WTC11 (cell line): ENCODE measurements around the gene AMPD3. TPM values are rescaled to one million over a fixed set of nuclear protein-coding genes. Genes with fewer than 3 reads are reported as not detected.

Source experiments
- ATAC-seq: fragments of 200-7000 bp; cut with Tn5 transposase; 2 replicates; pipeline ENCODE4 v1.10.0; 2021; ENCODE audit warnings: mild to moderate bottlenecking, moderate library complexity
- CTCF ChIA-PET: fragments of 300-600 bp; sonication (Branson Sonifier 250); formaldehyde crosslinking; loops from one replicate; lab custom pipeline; 2021; ENCODE audit warnings: antibody characterized with exemption; lab: Charles Lee
- POLR2A ChIA-PET: fragments of 350-600 bp; sonication (Branson Sonifier 250); formaldehyde crosslinking; loops from one replicate; lab custom pipeline; 2021; ENCODE audit warnings: antibody characterized with exemption; lab: Charles Lee
- DNase-seq: peaks from one replicate; pipeline ENCODE4 v3.0.0; 2021; ENCODE audit warnings: low spot score
- H3K27ac Mint-ChIP-seq: 2 replicates; pipeline ENCODE4 v1.8.0; 2021; ENCODE audit warnings: mixed read lengths
- H3K27me3 Mint-ChIP-seq: 2 replicates; pipeline ENCODE4 v1.8.0; 2021; ENCODE audit warnings: low read depth, mild to moderate bottlenecking, moderate library complexity, mixed read lengths
- H3K36me3 Mint-ChIP-seq: 2 replicates; pipeline ENCODE4 v1.8.0; 2021; ENCODE audit warnings: mixed read lengths
- H3K4me1 Mint-ChIP-seq: 2 replicates; pipeline ENCODE4 v1.8.0; 2022; ENCODE audit warnings: mixed read lengths
- H3K4me3 Mint-ChIP-seq: 2 replicates; pipeline ENCODE4 v1.8.0; 2021; ENCODE audit warnings: mild to moderate bottlenecking, moderate library complexity, mixed read lengths
- H3K9me3 Mint-ChIP-seq: 2 replicates; pipeline ENCODE4 v1.8.0; 2021; ENCODE audit warnings: mixed read lengths
- ARID4B ChIP-seq: sonication (generic); formaldehyde crosslinking; IDR thresholded peaks from 2 replicates; pipeline ENCODE4 v1.8.0; 2023; ENCODE audit warnings: missing genetic modification reagents, mild to moderate bottlenecking, borderline replicate concordance
- CREM ChIP-seq: sonication (generic); formaldehyde crosslinking; IDR thresholded peaks from 2 replicates; pipeline ENCODE4 v1.8.1; 2022; ENCODE audit warnings: mild to moderate bottlenecking, missing genetic modification reagents, moderate library complexity
- E2F4 ChIP-seq: sonication (generic); formaldehyde crosslinking; IDR thresholded peaks from 2 replicates; pipeline ENCODE4 v1.8.1; 2022; ENCODE audit warnings: low read depth, mild to moderate bottlenecking, moderate library complexity, missing genetic modification reagents, borderline replicate concordance
- ESRRA ChIP-seq: sonication (generic); formaldehyde crosslinking; IDR thresholded peaks from 2 replicates; pipeline ENCODE4 v1.8.1; 2022; ENCODE audit warnings: mild to moderate bottlenecking, missing genetic modification reagents, borderline replicate concordance
- JAZF1 ChIP-seq: fragments of 250-450 bp; sonication (Bioruptor Pico); IDR thresholded peaks from 2 replicates; pipeline ENCODE4 v1.9.0; 2021; ENCODE audit warnings: moderate library complexity, mild to moderate bottlenecking, inconsistent platforms
- MAX ChIP-seq: sonication (generic); formaldehyde crosslinking; IDR thresholded peaks from 2 replicates; pipeline ENCODE4 v1.8.0; 2022; ENCODE audit warnings: mild to moderate bottlenecking, missing genetic modification reagents
- RORB ChIP-seq: fragments of 250-450 bp; sonication (Bioruptor Pico); IDR thresholded peaks from 2 replicates; pipeline ENCODE4 v1.9.0; 2021; ENCODE audit warnings: mild to moderate bottlenecking
- SP1 ChIP-seq: sonication (generic); formaldehyde crosslinking; conservative IDR thresholded peaks from 2 replicates; pipeline ENCODE4 v1.8.1; 2022; ENCODE audit warnings: missing genetic modification reagents
- TEAD4 ChIP-seq: sonication (generic); formaldehyde crosslinking; IDR thresholded peaks from 2 replicates; pipeline ENCODE4 v1.8.0; 2022; ENCODE audit warnings: mild to moderate bottlenecking, missing genetic modification reagents
- ZNF121 ChIP-seq: sonication (generic); formaldehyde crosslinking; IDR thresholded peaks from 2 replicates; pipeline ENCODE4 v1.8.0; 2023; ENCODE audit warnings: missing genetic modification reagents
- ZNF416 ChIP-seq: fragments of 250-450 bp; sonication (Bioruptor Pico); IDR thresholded peaks from 2 replicates; pipeline ENCODE4 v1.9.0; 2021; ENCODE audit warnings: mild to moderate bottlenecking, inconsistent platforms
- ZNF423 ChIP-seq: fragments of 250-450 bp; sonication (Bioruptor Pico); IDR thresholded peaks from 2 replicates; pipeline ENCODE4 v2.1.2; 2022; ENCODE audit warnings: mild to moderate bottlenecking, moderate library complexity
- total RNA-seq: library from RNA; stranded (reverse); gene quantifications from 3 replicates; pipeline ENCODE4 v1.2.3, GENCODE V29; 2021
- TF ChIP-seq, protein P1 (sequence below): sonication (generic); formaldehyde crosslinking; IDR thresholded peaks from 2 replicates; pipeline ENCODE4 v1.8.0; 2022; ENCODE audit warnings: mild to moderate bottlenecking, missing genetic modification reagents
- TF ChIP-seq, protein P2 (sequence below): fragments of 250-450 bp; sonication (Bioruptor Pico); IDR thresholded peaks from 2 replicates; pipeline ENCODE4 v1.9.0; 2021; ENCODE audit warnings: mild to moderate bottlenecking
- TF ChIP-seq, protein P3 (sequence below): fragments of 250-450 bp; sonication (Bioruptor Pico); IDR thresholded peaks from 2 replicates; pipeline ENCODE4 v1.9.0; 2021; ENCODE audit warnings: moderate library complexity, mild to moderate bottlenecking, inconsistent platforms, borderline replicate concordance
- TF ChIP-seq, protein P4 (sequence below): sonication (generic); formaldehyde crosslinking; IDR thresholded peaks from 2 replicates; pipeline ENCODE4 v1.8.0; 2022; ENCODE audit warnings: mild to moderate bottlenecking, missing genetic modification reagents
- TF ChIP-seq, protein P5 (sequence below): sonication (generic); formaldehyde crosslinking; IDR thresholded peaks from 2 replicates; pipeline ENCODE4 v1.8.0; 2022; ENCODE audit warnings: missing genetic modification reagents
- TF ChIP-seq, protein P6 (sequence below): fragments of 250-450 bp; sonication (Bioruptor Pico); IDR thresholded peaks from 2 replicates; pipeline ENCODE4 v1.9.0; 2021; ENCODE audit warnings: mild to moderate bottlenecking

Gene AMPD3
- total RNA-seq, 1 experiment from 2014 or later, result 6.4 TPM

DNA sequence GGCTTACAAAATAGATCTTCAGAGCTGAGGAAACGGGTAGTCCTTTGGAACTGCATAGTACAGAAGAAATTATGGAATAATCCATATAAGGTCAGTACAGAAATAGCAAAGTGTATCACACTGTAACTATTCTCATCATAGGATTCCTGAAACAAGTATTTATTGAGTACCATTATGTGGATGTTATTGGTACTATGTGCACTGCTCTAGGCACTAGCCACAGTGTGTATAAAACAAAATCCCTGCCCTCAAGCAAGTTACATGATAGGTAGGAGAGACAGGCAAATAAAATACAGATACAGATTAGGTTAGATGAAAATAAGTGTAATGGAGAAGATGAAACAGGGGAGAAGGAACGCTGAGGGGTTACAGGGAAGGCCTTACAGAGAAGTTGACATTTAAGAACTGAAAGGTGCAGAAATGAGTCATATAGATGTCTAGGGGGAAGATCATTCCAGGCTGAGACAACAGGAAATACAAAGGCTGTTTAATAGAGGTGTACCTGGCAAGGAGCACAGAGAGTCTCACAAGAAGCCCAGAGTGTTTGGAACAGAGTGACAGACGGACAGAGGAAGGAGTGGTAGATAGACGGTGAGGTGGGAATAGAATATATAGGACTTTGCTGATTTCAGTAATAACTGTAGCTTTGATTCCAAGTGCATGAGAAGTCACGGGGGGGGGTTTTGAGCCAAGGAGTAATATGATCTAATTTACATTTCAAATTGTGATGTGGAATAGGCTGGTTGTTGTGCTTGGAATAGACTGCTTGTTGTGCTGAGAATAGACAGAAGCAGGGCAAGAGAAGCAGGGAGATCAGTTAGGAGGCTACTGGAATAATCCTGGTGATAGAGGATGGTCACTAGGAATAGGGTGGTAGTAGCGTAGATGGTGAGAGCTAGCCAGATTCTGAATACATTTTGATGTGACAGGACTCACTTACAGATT lies 72.2 kb downstream of the AMPD3 start:
- DNase-seq, result no peak
- ChIA-PET POLR2A (no interaction called here), CTCF (no interaction called here)
- H3K4me1 Mint-ChIP-seq, result no peaks in the 10 kb centered on the region
- ATAC-seq, result no peak
- H3K4me3 Mint-ChIP-seq, result no peak overlapping the region
- peaks cover 12% of the 10 kb centered on the region for H3K36me3 Mint-ChIP-seq
- no peak overlapping the region for H3K27ac Mint-ChIP-seq
- TF ChIP-seq ZNF416 (CRISPR knock-in tag) (no peak), MAX (CRISPR knock-in tag) (no peak), ZNF121 (CRISPR knock-in tag) (no peak), CREM (no peak), RORB (no peak), SP1 (CRISPR knock-in tag) (no peak), ESRRA (no peak), ZNF423 (no peak), JAZF1 (CRISPR knock-in tag) (no peak), E2F4 (CRISPR knock-in tag) (no peak), TEAD4 (CRISPR knock-in tag) (no peak), ARID4B (CRISPR knock-in tag) (no peak)
- TF ChIP-seq, protein P1, sequence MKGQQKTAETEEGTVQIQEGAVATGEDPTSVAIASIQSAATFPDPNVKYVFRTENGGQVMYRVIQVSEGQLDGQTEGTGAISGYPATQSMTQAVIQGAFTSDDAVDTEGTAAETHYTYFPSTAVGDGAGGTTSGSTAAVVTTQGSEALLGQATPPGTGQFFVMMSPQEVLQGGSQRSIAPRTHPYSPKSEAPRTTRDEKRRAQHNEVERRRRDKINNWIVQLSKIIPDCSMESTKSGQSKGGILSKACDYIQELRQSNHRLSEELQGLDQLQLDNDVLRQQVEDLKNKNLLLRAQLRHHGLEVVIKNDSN (CRISPR knock-in tag), result no peak
- TF ChIP-seq, protein P2, sequence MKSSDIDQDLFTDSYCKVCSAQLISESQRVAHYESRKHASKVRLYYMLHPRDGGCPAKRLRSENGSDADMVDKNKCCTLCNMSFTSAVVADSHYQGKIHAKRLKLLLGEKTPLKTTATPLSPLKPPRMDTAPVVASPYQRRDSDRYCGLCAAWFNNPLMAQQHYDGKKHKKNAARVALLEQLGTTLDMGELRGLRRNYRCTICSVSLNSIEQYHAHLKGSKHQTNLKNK (CRISPR knock-in tag), result no peak
- TF ChIP-seq, protein P3, sequence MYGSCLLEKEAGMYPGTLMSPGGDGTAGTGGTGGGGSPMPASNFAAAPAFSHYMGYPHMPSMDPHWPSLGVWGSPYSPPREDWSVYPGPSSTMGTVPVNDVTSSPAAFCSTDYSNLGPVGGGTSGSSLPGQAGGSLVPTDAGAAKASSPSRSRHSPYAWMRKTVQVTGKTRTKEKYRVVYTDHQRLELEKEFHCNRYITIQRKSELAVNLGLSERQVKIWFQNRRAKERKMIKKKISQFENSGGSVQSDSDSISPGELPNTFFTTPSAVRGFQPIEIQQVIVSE, result no peak
- TF ChIP-seq, protein P4, sequence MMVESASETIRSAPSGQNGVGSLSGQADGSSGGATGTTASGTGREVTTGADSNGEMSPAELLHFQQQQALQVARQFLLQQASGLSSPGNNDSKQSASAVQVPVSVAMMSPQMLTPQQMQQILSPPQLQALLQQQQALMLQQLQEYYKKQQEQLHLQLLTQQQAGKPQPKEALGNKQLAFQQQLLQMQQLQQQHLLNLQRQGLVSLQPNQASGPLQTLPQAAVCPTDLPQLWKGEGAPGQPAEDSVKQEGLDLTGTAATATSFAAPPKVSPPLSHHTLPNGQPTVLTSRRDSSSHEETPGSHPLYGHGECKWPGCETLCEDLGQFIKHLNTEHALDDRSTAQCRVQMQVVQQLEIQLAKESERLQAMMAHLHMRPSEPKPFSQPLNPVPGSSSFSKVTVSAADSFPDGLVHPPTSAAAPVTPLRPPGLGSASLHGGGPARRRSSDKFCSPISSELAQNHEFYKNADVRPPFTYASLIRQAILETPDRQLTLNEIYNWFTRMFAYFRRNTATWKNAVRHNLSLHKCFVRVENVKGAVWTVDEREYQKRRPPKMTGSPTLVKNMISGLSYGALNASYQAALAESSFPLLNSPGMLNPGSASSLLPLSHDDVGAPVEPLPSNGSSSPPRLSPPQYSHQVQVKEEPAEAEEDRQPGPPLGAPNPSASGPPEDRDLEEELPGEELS (CRISPR knock-in tag), result no peak
- TF ChIP-seq, protein P5, sequence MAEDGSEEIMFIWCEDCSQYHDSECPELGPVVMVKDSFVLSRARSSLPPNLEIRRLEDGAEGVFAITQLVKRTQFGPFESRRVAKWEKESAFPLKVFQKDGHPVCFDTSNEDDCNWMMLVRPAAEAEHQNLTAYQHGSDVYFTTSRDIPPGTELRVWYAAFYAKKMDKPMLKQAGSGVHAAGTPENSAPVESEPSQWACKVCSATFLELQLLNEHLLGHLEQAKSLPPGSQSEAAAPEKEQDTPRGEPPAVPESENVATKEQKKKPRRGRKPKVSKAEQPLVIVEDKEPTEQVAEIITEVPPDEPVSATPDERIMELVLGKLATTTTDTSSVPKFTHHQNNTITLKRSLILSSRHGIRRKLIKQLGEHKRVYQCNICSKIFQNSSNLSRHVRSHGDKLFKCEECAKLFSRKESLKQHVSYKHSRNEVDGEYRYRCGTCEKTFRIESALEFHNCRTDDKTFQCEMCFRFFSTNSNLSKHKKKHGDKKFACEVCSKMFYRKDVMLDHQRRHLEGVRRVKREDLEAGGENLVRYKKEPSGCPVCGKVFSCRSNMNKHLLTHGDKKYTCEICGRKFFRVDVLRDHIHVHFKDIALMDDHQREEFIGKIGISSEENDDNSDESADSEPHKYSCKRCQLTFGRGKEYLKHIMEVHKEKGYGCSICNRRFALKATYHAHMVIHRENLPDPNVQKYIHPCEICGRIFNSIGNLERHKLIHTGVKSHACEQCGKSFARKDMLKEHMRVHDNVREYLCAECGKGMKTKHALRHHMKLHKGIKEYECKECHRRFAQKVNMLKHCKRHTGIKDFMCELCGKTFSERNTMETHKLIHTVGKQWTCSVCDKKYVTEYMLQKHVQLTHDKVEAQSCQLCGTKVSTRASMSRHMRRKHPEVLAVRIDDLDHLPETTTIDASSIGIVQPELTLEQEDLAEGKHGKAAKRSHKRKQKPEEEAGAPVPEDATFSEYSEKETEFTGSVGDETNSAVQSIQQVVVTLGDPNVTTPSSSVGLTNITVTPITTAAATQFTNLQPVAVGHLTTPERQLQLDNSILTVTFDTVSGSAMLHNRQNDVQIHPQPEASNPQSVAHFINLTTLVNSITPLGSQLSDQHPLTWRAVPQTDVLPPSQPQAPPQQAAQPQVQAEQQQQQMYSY (CRISPR knock-in tag), result no peak
- TF ChIP-seq, protein P6, sequence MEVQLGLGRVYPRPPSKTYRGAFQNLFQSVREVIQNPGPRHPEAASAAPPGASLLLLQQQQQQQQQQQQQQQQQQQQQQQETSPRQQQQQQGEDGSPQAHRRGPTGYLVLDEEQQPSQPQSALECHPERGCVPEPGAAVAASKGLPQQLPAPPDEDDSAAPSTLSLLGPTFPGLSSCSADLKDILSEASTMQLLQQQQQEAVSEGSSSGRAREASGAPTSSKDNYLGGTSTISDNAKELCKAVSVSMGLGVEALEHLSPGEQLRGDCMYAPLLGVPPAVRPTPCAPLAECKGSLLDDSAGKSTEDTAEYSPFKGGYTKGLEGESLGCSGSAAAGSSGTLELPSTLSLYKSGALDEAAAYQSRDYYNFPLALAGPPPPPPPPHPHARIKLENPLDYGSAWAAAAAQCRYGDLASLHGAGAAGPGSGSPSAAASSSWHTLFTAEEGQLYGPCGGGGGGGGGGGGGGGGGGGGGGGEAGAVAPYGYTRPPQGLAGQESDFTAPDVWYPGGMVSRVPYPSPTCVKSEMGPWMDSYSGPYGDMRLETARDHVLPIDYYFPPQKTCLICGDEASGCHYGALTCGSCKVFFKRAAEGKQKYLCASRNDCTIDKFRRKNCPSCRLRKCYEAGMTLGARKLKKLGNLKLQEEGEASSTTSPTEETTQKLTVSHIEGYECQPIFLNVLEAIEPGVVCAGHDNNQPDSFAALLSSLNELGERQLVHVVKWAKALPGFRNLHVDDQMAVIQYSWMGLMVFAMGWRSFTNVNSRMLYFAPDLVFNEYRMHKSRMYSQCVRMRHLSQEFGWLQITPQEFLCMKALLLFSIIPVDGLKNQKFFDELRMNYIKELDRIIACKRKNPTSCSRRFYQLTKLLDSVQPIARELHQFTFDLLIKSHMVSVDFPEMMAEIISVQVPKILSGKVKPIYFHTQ (CRISPR knock-in tag), result no peak
- H3K27me3 Mint-ChIP-seq, result no peaks in the 10 kb centered on the region
- H3K9me3 Mint-ChIP-seq, result no peaks in the 10 kb centered on the region
